Fibroblast of pulmonary artery (primary cell): ENCODE data around the gene TECPR1.
"Not testable (repeated sequence)": the region's sequence is repeated elsewhere in the genome, so short reads cannot be mapped to it uniquely, and the experiment has no call there.

Experiments
- DNase-seq: peaks from one replicate; pipeline ENCODE4 v3.0.0-alpha.2; 2010; ENCODE audit warnings: low read depth
- H3K4me3 ChIP-seq: replicated peaks from 2 replicates; pipeline ENCODE4 v1.5.1; 2011; ENCODE audit warnings: low read depth, mild to moderate bottlenecking, control low read depth, low read length, moderate library complexity
- CTCF ChIP-seq: IDR thresholded peaks from 2 replicates; pipeline ENCODE4 v1.5.1; 2011; ENCODE audit warnings: mild to moderate bottlenecking, control low read depth, low read length, inconsistent platforms; ENCODE audit errors: missing control alignments

The TECPR1 gene

GRCh38 chr7:98221611-98222532 is 30.2 kb downstream of the TECPR1 start:
- DNase-seq, result no peak
- no peak overlapping the region for H3K4me3 ChIP-seq
- TF ChIP-seq CTCF, result no peak

- DNase-seq, H3K4me3 ChIP-seq: not testable (repeated sequence)
These were observed 32.6 kb downstream of the TECPR1 start for GRCh38 chr7:98219382-98219781.

GRCh38 chr7:98217623-98218582 is 34.1 kb downstream of the TECPR1 start:
- no peak for DNase-seq
- H3K4me3 ChIP-seq, result no peak overlapping the region
- TF ChIP-seq CTCF, result no peak

- no peak for DNase-seq
- no peak for TF ChIP-seq CTCF
- H3K4me3 ChIP-seq, result no peak overlapping the region
These were observed 35.0 kb downstream of the TECPR1 start for GRCh38 chr7:98216941-98217622.

GRCh38 chr7:98215561-98216495 is 36.2 kb downstream of the TECPR1 start:
- no peak overlapping the region for H3K4me3 ChIP-seq
- DNase-seq, result no peak
- no peak for TF ChIP-seq CTCF

GRCh38 chr7:98214811-98215321 is 37.2 kb downstream of the TECPR1 start:
- no peak for DNase-seq
- H3K4me3 ChIP-seq, result no peak overlapping the region
- TF ChIP-seq CTCF, result no peak
